ENCODE measurements around the gene ANKS6.
A peak's percentile ranks its signal among the peaks of the same experiment; 100 is the strongest.

ANKS6 gene

DNA sequence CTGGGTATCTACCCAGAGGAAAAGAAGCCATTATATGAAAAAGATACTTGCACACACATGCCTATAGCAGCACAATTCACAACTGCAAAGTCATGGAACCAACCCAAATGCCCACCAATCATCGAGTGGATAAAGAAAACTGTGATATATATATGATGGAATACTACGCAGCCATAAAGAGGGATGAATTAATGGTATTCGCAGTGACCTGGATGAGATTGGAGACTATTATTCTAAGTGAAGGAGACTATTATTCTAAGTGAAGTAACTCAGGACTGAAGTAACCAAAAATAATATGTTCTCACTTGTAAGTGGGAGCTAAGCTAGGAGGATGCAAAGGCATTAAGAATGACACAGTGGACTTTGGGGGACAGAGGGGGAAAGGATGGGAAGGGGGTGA, 57.6 kb downstream of the ANKS6 start:
- DNase-seq (ENCODE audit: low read depth in 2 of 2): no peak

GRCh38 chr9:98736226-98736625, 60.1 kb downstream of the ANKS6 start:
- no peak for DNase-seq (ENCODE audit: low read depth in 2 of 2)

DNA sequence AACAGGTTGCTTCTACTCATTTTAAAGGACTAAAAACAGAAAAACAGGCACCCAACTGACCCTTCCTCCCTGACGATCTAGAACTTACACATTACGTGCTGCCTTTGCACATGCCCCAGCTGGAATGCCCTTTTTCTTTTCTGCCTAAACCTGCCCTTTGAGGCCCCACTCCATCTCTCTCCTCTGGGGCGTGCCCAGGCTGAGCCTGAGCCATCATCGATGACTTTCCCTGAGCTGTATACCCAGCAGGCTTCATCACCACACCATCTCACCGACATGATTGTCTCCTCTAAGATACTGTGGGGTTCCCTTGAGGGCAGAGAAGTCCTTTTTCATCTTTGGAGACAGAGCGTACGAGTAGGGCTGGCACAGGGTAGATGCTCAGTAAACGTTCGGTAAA, 63.6 kb downstream of the ANKS6 start:
- DNase-seq (ENCODE audit: low read depth in 2 of 2): no peak

DNA sequence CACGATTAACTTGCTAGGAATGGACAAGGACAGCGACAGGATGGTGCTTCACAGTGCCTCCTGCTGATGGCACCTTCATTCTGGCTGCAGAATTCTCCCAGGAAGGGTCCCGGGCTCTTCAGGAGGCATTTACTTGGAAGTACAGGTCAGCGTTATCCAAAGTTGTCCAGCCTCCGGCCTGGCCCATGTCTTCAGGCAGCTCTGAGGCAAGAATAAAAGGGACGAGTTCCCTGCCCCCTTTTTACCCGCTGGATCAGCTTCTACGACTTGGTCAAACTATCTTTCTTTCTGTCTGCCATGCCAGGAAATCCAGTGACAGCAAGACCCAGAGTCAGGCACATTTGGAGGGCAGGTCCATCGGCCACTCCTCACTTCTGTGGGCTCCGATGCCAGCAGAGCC, 64.3 kb downstream of the ANKS6 start:
- DNase-seq (ENCODE audit: low read depth in 2 of 2): no peak

DNA sequence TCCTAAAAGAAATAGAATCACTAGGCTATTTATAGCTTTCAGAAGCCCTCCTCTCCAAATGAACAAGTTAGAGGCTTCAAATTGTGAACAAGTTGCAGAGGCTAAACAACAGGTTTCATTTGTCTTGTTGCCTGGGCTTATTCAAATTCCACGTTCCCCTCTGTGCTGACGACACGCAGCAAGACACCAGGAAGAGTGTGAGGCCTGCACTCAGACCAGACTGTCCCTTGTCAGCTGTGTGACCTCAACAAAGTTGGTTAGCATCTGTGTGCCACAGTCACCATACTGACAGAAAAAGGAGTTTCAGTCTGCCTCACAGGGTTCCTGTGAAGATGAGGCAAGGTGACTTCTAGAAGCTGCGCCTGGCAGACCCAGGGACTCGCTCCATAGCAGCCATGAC, 65.5 kb downstream of the ANKS6 start:
- DNase-seq (ENCODE audit: low read depth in 2 of 2): no peak

- no peak for DNase-seq (ENCODE audit: low read depth in 2 of 2)
Measured at GRCh38 chr9:98728500-98728899, 67.9 kb downstream of the ANKS6 start.

DNA sequence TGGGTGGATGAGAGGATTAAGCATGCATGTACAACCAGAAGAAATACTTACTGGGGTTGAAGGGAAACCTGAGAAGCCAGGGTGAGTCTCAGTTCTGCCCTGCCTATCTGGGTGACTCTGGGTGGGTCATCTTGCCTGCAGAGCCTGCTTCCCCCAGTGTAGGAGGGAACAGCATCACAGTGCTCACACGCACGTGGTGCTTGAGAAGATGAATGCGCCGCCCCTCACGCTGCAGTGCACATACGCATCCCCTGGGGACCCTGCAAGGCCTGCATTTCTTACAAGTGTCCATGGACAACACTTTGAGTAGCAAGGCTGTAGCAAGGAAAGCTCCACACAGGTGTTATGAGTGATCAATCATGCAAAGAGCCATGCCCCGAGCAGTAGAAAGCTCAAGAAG, 68.9 kb downstream of the ANKS6 start:
- no peak for DNase-seq (ENCODE audit: low read depth in 2 of 2)

- no peak for DNase-seq (ENCODE audit: low read depth in 2 of 2)
Measured at GRCh38 chr9:98726735-98727134, 69.6 kb downstream of the ANKS6 start.

- DNase-seq (ENCODE audit: low read depth in 2 of 2): no peak
Measured at GRCh38 chr9:98724810-98725530, 71.4 kb downstream of the ANKS6 start.

- DNase-seq (ENCODE audit: low read depth in 2 of 2): no peak
Measured at GRCh38 chr9:98721643-98722042, 74.7 kb downstream of the ANKS6 start.

DNA sequence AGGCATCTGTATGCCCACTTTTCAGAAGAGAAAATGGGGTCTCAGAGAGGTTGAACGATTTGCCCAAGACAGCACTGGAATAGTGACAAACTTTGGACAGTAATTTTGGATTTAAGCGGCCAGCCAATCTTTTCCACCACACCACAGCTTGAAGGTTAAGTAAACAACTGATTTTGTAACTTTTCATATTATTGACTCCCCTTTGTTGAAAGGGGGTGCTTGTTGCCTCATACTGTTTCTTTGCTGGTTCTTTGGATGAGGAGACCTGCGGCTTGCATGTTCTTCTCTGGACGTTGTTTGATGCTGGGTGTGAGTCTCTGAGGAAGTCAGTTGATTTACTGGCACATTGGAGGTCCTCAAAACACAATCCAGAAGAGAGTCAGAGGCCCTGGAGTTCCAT, 76.0 kb downstream of the ANKS6 start:
- no peak for DNase-seq (ENCODE audit: low read depth in 2 of 2)

- DNase-seq (ENCODE audit: low read depth in 2 of 2): no peak
Measured at GRCh38 chr9:98719055-98719454, 77.3 kb downstream of the ANKS6 start.

DNA sequence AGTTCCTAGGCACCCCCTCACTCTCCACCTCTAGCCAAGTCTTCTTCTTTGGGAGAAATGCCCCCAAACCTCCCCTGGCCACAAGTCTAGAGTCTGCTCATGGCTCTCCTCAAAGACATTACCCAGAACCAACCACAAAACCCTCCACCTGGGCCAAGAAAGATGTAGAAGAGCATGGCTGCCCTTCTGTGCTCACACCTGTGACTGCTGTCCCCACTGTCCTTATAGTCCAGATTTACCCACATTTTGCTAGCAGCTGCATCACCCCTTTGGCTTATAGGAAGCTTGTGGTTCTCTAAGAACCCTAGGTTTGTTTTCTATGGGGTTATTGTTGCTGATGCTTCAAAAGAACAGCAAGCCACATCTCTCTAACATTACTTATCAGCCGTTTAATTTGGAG, 81.5 kb downstream of the ANKS6 start:
- no peak for DNase-seq (ENCODE audit: low read depth in 2 of 2)

GRCh38 chr9:98712987-98713386, 83.4 kb downstream of the ANKS6 start:
- DNase-seq (ENCODE audit: low read depth in 2 of 2): no peak

DNA sequence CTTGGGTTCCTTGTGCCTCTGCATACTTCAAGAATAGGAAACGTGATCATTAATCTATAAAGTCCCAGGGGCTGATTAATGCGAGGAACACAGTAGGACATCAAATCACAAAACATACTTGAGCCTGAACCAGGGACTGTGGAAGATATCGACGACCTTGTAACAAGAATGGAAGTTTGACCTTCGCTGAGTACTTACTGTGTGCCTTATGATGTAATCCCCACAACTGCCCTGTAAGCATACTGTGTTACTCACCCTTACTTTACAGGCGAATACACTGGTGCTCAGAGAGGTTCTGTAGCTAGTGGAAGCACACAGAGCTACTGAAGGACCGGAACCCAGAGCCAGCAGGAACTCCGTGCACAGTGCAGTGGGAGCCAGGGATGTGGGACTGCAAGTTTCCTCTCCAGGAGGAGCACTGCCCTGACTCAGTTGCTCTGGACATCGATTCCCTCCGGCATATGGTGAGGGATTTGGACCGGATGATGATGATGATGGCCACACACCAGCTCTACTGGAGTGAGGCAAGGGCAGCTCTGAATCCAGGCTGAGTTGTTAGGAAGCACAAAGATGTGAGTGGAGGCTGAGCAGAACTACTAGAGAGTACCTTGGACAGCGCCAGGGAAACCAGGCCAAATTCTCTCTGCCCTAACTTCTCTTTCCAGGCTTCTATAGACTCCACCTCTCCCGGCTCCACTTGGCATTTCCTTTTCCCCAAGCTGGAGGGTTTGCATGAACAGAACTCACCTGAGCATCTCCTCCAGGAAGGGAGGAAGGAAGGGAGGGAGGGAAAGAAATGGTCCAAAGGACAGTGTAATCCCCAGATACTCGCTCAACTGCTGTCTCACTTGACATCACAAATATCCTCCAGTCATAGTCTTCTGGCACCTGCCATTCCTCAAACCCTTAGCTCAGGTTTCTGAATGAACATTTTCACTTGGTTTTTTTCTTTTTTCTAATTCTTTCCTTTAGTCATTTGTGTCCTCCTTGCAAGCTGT, 86.1 kb downstream of the ANKS6 start:
- no peak for DNase-seq (ENCODE audit: low read depth in 2 of 2)

DNA sequence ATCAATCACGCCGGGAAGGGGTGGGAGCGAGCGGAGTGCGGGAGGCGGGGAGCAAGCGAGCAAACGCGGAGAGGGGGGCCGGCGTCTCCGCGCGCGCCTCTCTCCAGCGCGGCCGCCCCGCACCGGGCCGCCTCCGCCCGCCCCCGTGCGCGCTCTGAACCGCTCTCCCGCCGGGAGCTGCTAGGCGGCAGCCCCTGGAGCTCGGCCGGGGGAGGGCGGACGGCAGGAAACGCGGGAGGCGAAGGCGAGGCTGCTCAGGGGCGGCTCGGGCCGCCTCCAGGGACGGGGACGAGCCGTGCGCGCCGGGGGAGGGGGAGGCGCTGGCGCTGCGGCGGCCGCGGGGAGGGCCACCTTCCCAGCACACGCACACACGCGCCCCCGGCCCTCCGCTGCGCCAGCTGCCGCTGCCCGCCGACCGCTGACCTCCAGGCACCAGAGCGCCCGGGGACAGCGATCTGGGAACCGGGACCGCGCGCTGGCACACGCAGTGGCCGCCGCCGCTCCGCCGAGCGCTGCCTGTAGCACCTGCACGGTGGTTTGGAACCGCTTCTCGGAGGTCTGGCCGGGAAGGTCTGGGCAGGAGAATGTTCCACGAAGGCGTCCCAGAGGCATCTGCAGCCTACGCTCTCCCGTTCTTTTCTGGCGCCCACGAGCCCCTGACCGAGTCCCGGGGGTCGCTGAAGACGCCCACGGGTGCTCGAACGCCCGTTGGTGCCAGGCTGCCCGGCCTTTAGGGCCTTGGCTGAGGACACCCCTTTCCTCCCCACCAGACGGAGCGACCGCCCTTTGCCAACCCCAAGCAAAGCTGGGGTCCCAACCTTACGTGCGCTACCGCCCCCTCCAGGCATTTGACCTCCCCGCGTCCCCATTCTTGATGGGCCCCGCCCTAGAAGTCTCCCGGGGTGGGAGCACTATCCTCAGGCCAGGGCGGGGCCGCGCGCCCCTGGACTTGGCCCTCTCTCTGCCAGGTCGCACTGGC, 87.1 kb downstream of the ANKS6 start, which contains the start of gene GABBR2:
Gene GABBR2, minus strand, starts transcription at position 3 of the 979 bp plus-strand sequence. CDS start 198 bp downstream, outside the sequence.
- DNase-seq (ENCODE audit: low read depth in 2 of 2): no peak

DNA sequence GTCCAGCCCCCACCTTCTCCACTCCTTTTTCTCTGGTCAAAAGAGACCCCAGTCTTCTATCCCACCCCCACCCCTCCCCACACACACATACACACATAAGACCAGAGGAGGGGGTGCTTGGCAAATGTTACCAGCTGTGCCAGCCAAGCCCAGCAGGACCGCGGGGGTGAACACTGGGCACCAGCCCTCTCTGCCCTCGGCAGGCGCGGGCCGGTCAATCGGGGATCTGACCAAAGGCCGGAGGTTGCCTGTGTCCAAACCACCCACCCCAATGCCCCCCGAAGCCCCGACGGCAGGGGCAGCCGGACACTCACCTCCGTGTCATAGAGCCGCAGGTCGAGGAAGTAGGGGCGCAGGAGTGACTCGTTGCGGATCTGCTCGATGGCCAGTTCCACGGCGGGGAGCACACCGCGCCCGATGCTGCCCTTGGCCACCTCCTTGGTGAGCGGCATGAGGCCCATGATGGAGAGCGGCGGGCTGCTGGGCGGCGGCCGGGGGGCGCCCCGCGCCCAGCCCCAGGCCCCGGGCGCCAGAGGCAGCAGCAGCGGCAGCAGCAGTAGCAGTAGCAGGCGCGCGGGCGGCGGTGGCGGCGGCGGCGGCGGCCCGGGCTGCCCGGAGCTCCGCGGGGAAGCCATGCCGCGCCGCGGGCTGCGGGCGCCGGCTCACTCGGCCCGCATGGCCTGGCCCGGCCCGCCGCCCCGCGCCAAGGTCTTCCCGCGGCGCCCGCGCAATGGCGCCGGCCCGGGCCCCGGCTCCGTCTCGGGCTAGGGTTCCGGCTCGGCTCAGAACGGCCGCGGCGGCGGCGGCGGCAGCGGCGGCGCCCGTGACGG, 88.0 kb downstream of the ANKS6 start:
- no peak for DNase-seq (ENCODE audit: low read depth in 2 of 2)

DNA sequence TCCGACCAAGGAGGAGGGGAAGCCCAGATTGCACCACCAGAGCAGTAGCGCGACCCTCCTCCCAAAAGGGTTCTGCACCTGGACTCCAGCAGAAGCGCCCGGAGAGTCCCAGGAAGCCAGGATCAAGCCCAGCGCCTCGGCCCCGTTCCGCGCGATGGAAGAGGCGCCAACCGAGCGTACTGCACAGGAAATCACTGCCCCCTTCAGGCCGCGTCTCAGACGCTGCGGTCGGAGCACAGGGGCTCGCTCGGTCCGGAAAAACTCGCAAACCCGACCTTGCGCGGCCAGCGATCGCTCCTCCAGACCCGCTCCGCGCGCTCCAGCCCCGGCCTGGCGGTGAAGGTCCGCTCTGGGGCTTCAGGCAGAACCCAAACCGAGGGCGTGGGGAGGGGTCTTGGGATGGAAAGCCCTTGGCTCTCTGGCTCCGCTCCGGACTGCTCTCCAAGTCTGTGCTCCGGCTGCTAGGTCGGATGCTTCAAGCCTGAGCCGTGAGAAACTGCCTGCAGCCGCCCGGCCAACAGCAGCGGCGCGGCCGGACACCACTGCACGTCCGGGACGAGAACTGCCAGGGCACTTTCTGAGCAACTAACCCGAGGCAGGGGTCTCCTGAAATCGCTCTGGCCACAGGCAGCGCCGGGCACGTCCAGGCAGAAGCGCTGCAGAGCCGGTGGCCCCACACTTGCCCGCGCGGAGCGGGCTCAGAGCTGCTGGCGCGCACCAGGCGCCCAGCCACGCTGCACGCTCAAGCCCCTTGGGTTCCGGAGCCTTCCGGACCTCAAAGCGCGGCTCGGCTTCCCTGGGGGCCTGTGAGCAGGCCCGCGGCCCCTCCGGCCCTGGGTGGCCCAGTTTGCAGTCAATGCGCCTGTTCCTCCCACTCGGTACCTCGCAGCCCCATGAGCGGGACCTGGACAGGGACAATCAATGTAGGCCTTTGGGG, 88.9 kb downstream of the ANKS6 start:
- peak in 1 of 2 donors; percentile 22 for DNase-seq (ENCODE audit: low read depth in 2 of 2)

GRCh38 chr9:98706651-98707165, 89.6 kb downstream of the ANKS6 start:
- DNase-seq (ENCODE audit: low read depth in 2 of 2): no peak
